ENCODE results near the gene NUDT19. TPM values are rescaled to one million over a fixed set of nuclear protein-coding genes. Genes with fewer than 3 reads are reported as not detected.

Gene NUDT19
- total and polyA plus RNA-seq, 9 of the 15 experiments (the other 6 are each of a cell fraction or from before 2014, with no cell fraction given): 9.6 to 38.6 (median 14.4) TPM

GRCh38 chr19:32691952-32692726 lies 518 bp downstream of the NUDT19 start (continued):
- TF ChIP-seq SIN3A (IDR thresholded peaks at IDR 0.05; ENCODE audit: borderline replicate concordance in 2 of 2, control insufficient read depth in 1 of 2, low read depth in 2 of 2, low read length in 2 of 2): peak in 1 of 2 experiments; percentile 5; a peak in 1 of 4 replicates
- TF ChIP-seq SFPQ (IDR thresholded peaks at IDR 0.05; ENCODE audit: low read depth, low read length): no peak
- peak; percentile 68; the same call in 1 of the 2 replicates for TF ChIP-seq KLF1 (tag; IDR thresholded peaks at IDR 0.05)
- TF ChIP-seq SMARCE1 (IDR thresholded peaks at IDR 0.05): no peak
- peak; percentile 85 for TF ChIP-seq ZBTB43 (CRISPR knock-in tag; IDR thresholded peaks at IDR 0.05)
- no peak for TF ChIP-seq PHTF2 (CRISPR knock-in tag; IDR thresholded peaks at IDR 0.05)
- TF ChIP-seq FOXK1 (CRISPR knock-in tag; IDR thresholded peaks at IDR 0.05; ENCODE audit: borderline replicate concordance): peak; percentile 64; the same call in 1 of the 2 replicates
- TF ChIP-seq CBX5 (IDR thresholded peaks at IDR 0.05; ENCODE audit: borderline replicate concordance, low read depth): no peak
- no peak for TF ChIP-seq THAP12 (CRISPR knock-in tag; IDR thresholded peaks at IDR 0.05)
- TF ChIP-seq SMAD1 (IDR thresholded peaks at IDR 0.05; ENCODE audit: low read depth, low read length, partially characterized antibody): no peak
- no peak for TF ChIP-seq ZNF41 (CRISPR knock-in tag; conservative IDR thresholded peaks at IDR 0.05)
- no peak for TF ChIP-seq HNRNPK (IDR thresholded peaks at IDR 0.05; ENCODE audit: low read depth, low read length, poor library complexity, severe bottlenecking)
- no peak for TF ChIP-seq STAT5B (CRISPR knock-in tag; IDR thresholded peaks at IDR 0.05)
- TF ChIP-seq ZNF395 (CRISPR knock-in tag; IDR thresholded peaks at IDR 0.05): no peak
- no peak for TF ChIP-seq SRF (CRISPR knock-in tag; IDR thresholded peaks at IDR 0.05)
- TF ChIP-seq MED1 (CRISPR knock-in tag; IDR thresholded peaks at IDR 0.05; ENCODE audit: borderline replicate concordance): no peak
- TF ChIP-seq RBBP5 (IDR thresholded peaks at IDR 0.05; ENCODE audit: borderline replicate concordance, insufficient read depth, low read length, poor library complexity, severe bottlenecking): peak; percentile 93
- TF ChIP-seq ZNF589 (CRISPR knock-in tag; IDR thresholded peaks at IDR 0.05; ENCODE audit: low read depth): 0 out of 2 replicates have a peak, but pooled peaks have one; percentile 46
- peak; percentile 20; the same call in 1 of the 2 replicates for TF ChIP-seq SPI1 (IDR thresholded peaks at IDR 0.05; ENCODE audit: borderline replicate concordance, low read depth, low read length)
- TF ChIP-seq SMARCA5 (IDR thresholded peaks at IDR 0.05): no peak

Measured in K562 (cell line).